ENCODE results near the gene CRACR2B.

DNA sequence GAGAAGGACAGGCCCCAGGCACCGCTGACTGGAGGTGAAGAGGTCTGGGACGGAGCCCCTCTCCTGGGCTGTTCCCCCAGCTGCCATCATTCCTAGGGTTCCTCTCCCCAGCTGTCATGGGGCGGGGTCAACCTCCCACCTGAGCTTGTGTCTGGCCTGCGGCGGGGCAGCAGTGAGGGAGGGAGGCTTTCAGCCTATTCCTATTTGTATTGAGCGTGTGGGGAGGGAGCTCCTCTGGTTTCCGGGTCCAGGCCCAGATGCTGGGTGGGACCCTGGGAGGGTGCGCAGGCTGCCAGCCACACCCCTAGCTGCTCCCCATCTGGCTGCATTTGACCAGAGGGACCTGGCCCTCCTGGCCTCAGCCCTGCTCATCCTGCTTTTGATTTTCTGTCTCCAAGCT lies 28.7 kb downstream of the CRACR2B start:
- TF ChIP-seq, protein P1, sequence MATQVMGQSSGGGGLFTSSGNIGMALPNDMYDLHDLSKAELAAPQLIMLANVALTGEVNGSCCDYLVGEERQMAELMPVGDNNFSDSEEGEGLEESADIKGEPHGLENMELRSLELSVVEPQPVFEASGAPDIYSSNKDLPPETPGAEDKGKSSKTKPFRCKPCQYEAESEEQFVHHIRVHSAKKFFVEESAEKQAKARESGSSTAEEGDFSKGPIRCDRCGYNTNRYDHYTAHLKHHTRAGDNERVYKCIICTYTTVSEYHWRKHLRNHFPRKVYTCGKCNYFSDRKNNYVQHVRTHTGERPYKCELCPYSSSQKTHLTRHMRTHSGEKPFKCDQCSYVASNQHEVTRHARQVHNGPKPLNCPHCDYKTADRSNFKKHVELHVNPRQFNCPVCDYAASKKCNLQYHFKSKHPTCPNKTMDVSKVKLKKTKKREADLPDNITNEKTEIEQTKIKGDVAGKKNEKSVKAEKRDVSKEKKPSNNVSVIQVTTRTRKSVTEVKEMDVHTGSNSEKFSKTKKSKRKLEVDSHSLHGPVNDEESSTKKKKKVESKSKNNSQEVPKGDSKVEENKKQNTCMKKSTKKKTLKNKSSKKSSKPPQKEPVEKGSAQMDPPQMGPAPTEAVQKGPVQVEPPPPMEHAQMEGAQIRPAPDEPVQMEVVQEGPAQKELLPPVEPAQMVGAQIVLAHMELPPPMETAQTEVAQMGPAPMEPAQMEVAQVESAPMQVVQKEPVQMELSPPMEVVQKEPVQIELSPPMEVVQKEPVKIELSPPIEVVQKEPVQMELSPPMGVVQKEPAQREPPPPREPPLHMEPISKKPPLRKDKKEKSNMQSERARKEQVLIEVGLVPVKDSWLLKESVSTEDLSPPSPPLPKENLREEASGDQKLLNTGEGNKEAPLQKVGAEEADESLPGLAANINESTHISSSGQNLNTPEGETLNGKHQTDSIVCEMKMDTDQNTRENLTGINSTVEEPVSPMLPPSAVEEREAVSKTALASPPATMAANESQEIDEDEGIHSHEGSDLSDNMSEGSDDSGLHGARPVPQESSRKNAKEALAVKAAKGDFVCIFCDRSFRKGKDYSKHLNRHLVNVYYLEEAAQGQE (IDR thresholded peaks at IDR 0.05; ENCODE audit: insufficient replicate concordance, low read depth) = no peak
- TF ChIP-seq CTCF (IDR thresholded peaks at IDR 0.05; ENCODE audit: insufficient read depth, low read length) (no peak), POLR2AphosphoS5 (IDR thresholded peaks at IDR 0.05; ENCODE audit: low read depth) (no peak), GABPA (IDR thresholded peaks at IDR 0.05; ENCODE audit: low read depth) (no peak), SPI1 (IDR thresholded peaks at IDR 0.05; ENCODE audit: borderline replicate concordance, low read depth) (no peak)
